Stimulated activated CD4-positive, alpha-beta T cell treated with anti-CD3 and anti-CD28 coated beads, Interleukin-4, amount 100 ng/mL, for 48 hours (primary cell): ENCODE measurements around the gene IPO5.

ENCODE experiments used
- DNase-seq, 2 donors: peaks; one replicate each; pipeline ENCODE4 v3.0.0-alpha.2; 2020; ENCODE audit warnings: low read depth in 2 of 2

IPO5 gene

DNA sequence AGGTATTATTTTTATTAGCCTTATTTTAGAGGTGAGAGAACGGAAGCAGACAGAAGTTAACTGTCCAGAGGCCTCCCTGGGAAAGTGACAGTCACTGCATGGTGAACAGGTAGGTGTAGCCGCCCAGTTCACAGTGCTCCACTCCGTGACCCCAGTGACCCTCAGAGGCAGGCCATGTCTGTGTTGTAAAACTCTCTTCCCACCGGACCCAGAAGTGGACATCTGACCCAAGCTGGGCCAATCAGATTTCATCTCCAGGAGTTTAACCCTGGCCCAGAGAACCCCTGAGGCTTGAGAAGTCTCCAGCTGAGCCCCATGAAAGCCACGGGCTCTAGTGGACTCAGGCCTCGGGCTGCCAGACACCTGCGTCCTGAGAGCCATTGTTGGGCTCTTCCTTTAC, 105.8 kb downstream of the IPO5 start:
- DNase-seq = no peak

DNA sequence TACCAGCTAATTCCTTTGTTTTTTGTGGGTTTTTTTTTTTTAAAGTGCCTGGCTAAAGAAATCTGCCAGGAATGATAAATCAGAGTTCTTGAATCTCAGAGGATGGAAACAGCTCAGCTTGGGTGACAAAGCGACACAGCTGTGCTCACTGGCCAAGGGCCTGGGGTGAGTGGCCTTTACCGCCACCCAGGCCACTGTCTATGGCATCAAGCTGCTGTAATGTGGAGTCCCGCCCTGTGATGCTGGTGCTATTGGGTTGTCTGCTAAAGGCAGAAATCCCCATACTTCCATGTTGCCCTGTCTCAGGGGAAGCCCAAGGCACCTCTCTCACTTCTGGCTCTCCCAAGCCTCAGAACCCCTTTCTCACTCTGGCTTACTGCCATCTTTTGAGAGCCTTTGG, 106.8 kb downstream of the IPO5 start:
- DNase-seq = no peak

DNA sequence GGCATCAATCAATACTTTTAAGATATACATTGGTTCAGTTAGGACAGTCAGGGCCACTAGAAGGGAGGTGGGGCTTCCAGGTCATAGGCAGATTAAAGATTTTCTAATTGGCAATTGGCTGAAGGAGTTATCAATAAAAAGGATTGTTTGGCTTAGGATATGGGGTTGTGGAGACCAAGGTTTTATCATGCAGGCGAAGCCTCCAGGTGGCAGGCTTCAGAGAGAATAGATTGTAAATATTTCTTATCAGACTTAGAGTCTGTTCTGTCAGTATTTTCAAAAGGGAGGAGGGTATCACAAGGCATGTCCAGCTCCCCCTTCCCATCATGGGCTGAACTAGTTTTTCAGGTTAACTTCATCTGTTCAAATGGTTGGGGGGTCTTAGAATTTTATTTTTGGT, 112.0 kb downstream of the IPO5 start:
- DNase-seq = no peak

DNA sequence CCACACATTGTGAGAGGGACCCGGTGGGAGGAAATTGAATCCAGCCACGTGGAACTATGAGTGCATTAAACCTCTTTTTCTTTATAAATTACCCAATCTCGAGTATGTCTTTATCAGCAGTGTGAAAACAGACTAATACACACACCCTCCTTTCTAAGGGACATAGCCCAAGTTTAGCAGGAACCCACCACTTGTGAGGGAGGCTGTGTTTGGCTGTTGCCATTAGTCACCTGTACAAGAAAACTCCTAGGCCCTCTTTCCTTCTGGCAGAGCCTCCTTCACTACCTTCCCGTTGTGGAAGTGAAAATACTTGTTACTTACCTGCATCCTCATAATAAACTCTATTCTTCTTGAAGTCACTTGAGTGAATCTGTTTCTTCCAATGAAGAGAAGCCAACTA, 113.2 kb downstream of the IPO5 start:
- DNase-seq = no peak

DNA sequence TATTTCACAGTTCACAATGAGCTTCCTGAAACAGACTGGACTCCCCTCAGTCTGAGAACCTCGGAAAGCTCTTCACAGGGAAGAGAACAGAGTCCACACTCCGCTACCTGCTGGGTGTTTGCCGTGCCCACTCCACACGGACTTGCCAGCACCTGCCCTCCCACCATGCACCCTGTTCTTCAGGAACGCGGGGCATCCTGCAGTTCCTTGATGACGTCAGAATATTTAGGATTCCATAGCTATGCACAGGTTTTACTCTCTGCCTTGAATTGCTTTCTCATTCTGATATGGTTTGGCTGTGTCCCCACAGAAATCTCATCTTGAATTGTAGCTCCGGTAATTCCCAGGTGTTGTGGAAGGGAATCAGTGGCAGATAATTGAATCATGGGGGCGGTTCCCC, 115.0 kb downstream of the IPO5 start:
- DNase-seq = no peak

DNA sequence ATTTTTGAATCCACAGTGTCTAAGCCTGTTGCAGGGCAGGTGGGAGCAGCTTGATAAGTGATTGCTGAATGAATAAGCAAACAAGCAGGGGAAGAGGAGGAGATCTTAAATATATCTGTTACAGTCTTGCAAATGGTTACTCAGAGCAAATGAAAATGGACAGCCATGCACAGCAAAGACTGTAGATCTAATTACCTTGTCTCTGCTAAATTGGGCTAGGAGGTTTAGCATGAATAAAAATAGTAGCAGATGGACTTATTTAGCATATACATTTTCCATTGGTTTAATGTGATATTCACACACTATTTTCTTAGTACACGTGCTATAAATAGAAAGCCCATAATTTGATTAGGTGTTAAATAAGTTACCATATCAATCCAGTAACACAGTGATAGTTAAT, 116.5 kb downstream of the IPO5 start:
- no peak for DNase-seq

DNA sequence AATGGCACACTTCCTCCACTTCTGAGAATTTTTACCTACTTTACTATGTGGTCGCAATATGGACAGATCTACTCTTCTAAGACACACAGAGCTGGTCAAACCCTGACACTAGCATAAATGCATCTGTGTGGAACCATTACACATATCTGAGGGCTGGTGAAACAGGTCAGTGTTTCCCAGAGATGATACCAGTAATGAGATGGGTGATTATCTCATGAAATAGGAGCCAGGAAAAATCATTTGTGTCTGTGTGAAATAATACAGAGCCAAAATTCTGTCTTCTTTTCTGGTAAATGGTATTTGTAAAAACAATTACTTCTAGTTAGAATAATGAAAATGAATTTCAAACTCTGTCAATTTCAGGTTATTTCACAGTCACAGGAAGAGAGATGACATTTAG, 117.8 kb downstream of the IPO5 start:
- no peak for DNase-seq

DNA sequence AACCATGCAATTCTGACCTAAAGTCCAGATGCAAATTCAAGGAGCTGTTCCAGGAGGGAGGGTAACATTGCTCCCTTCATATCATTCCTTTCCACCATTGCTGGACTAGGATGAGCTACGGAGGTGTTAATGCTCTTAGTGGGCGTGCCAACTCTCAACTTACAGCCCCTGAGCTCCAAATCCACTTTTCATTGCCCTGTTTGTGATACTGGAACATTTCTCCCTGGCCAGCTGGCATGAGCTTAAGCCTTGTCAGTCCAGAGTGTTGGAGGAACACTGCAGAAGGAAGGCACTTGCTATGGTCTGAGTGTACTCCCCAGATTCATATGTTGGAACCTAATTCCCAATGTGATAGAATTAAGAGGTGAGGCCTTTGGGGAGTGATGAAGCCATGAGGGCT, 119.0 kb downstream of the IPO5 start:
- DNase-seq = no peak
